ENCODE results near the gene WDR48. TPM values are rescaled to one million over a fixed set of nuclear protein-coding genes. Genes with fewer than 3 reads are reported as not detected.

Gene WDR48
- total and polyA plus RNA-seq, 9 of the 15 experiments (the other 6 are each of a cell fraction or from before 2014, with no cell fraction given): 26.6 to 70.6 (median 48.0) TPM

- TF ChIP-seq SETDB1 (IDR thresholded peaks at IDR 0.05; ENCODE audit: low read length) (no peak), BACH1 (tag; IDR thresholded peaks at IDR 0.05) (no peak), ZNF384 (IDR thresholded peaks at IDR 0.05; ENCODE audit: low read depth, low read length) (no peak), PHTF2 (CRISPR knock-in tag; IDR thresholded peaks at IDR 0.05) (no peak), RNF2 (IDR thresholded peaks at IDR 0.05) (peak; percentile 89), SUPT5H (IDR thresholded peaks at IDR 0.05) (no peak), CEBPB (tag; IDR thresholded peaks at IDR 0.05) (no peak), NKRF (IDR thresholded peaks at IDR 0.05; ENCODE audit: borderline replicate concordance) (no peak), EGR1 (conservative IDR thresholded peaks at IDR 0.05) (no peak), SMAD3 (CRISPR knock-in tag; conservative IDR thresholded peaks at IDR 0.05) (no peak), ZNF444 (CRISPR knock-in tag; IDR thresholded peaks at IDR 0.05) (no peak), ATF1 (CRISPR knock-in tag; IDR thresholded peaks at IDR 0.05) (no peak), ATF1 (tag; IDR thresholded peaks at IDR 0.05) (no peak; the same call in 1 of the 2 replicates), KLF13 (tag; IDR thresholded peaks at IDR 0.05; ENCODE audit: borderline replicate concordance, low read depth) (no peak)
- TF ChIP-seq, protein P1, sequence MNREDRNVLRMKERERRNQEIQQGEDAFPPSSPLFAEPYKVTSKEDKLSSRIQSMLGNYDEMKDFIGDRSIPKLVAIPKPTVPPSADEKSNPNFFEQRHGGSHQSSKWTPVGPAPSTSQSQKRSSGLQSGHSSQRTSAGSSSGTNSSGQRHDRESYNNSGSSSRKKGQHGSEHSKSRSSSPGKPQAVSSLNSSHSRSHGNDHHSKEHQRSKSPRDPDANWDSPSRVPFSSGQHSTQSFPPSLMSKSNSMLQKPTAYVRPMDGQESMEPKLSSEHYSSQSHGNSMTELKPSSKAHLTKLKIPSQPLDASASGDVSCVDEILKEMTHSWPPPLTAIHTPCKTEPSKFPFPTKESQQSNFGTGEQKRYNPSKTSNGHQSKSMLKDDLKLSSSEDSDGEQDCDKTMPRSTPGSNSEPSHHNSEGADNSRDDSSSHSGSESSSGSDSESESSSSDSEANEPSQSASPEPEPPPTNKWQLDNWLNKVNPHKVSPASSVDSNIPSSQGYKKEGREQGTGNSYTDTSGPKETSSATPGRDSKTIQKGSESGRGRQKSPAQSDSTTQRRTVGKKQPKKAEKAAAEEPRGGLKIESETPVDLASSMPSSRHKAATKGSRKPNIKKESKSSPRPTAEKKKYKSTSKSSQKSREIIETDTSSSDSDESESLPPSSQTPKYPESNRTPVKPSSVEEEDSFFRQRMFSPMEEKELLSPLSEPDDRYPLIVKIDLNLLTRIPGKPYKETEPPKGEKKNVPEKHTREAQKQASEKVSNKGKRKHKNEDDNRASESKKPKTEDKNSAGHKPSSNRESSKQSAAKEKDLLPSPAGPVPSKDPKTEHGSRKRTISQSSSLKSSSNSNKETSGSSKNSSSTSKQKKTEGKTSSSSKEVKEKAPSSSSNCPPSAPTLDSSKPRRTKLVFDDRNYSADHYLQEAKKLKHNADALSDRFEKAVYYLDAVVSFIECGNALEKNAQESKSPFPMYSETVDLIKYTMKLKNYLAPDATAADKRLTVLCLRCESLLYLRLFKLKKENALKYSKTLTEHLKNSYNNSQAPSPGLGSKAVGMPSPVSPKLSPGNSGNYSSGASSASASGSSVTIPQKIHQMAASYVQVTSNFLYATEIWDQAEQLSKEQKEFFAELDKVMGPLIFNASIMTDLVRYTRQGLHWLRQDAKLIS (CRISPR knock-in tag; IDR thresholded peaks at IDR 0.05): no peak
Observed at GRCh38 chr3:39021465-39022285, 30.1 kb upstream of the WDR48 start (continued).
